ENCODE measurements around the gene FABP1. TPM values are rescaled to one million over a fixed set of nuclear protein-coding genes. Genes with fewer than 3 reads are reported as not detected.

Gene FABP1
- total and polyA plus RNA-seq, 2 donors from 2014 or later = 1,596 TPM; not detected in 1

DNA sequence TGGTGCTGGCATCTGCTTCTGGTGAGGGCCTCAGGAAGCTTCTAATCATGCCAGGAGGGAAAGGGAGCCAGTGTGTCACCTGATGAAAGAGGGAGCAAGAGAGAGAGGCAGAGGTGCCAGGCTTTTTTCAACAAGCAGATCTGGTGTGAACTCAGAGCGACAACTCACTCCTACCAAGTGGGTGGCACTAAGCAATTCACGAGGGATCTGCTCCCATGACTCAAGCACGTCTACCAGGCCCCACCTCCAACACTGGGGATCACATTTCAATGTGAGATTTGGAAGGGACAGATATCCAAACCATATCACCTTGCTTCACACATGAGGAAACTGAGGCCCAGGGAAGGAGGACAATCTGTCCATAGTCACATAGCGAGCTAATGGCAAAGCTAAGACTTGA, 19.1 kb downstream of the FABP1 start:
- no peak for FAIRE-seq
- no peak overlapping the region for H3K27ac ChIP-seq (ENCODE audit: low read depth in 2 of 2, low read length in 2 of 2)
- no peak for DNase-seq
- H3K4me1 ChIP-seq (ENCODE audit: control insufficient read depth in 2 of 3, insufficient read depth in 2 of 3, low read depth in 1 of 3, low read length in 3 of 3) = no peaks in the 10 kb centered on the region
- H3K9ac ChIP-seq (ENCODE audit: low read length in 3 of 3) = no peak overlapping the region
- no peaks in the 10 kb centered on the region for H3K36me3 ChIP-seq (ENCODE audit: control insufficient read depth in 2 of 3, insufficient read depth in 3 of 3, low read length in 3 of 3)
- H3K4me3 ChIP-seq (ENCODE audit: low read length in 3 of 3) = no peak overlapping the region
- H3K9me3 ChIP-seq (ENCODE audit: control insufficient read depth in 2 of 3, insufficient read depth in 1 of 3, low read length in 3 of 3) = no peaks in the 10 kb centered on the region
- H3K27me3 ChIP-seq (ENCODE audit: control insufficient read depth, insufficient read depth, low read length) = no peaks in the 10 kb centered on the region
- TF ChIP-seq, protein P1, sequence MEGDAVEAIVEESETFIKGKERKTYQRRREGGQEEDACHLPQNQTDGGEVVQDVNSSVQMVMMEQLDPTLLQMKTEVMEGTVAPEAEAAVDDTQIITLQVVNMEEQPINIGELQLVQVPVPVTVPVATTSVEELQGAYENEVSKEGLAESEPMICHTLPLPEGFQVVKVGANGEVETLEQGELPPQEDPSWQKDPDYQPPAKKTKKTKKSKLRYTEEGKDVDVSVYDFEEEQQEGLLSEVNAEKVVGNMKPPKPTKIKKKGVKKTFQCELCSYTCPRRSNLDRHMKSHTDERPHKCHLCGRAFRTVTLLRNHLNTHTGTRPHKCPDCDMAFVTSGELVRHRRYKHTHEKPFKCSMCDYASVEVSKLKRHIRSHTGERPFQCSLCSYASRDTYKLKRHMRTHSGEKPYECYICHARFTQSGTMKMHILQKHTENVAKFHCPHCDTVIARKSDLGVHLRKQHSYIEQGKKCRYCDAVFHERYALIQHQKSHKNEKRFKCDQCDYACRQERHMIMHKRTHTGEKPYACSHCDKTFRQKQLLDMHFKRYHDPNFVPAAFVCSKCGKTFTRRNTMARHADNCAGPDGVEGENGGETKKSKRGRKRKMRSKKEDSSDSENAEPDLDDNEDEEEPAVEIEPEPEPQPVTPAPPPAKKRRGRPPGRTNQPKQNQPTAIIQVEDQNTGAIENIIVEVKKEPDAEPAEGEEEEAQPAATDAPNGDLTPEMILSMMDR (IDR thresholded peaks at IDR 0.05; ENCODE audit: borderline replicate concordance, extremely low read depth, insufficient read depth) = no peak
- intact Hi-C loops (cut with DNase I) = no loop called here

DNA sequence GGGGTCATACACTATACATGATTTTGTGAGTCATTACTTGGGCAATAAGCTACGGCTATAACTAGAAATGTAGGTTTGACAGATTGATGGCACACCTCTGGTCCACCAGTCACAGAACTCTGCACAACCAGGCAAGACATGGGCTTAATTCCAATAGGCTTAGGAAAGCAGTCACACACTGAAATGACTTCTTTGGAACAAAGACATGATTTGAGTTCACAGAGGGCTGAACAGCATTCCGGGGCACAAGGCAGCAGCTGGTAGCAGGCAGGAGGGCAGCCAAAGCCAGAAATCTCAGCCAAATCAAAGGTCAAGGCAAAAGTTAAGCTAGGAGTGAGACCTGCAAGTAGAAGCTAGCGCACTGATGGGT, 27.4 kb downstream of the FABP1 start:
- intact Hi-C loops (cut with DNase I) = no loop called here
- TF ChIP-seq, protein P1 (IDR thresholded peaks at IDR 0.05; ENCODE audit: borderline replicate concordance, extremely low read depth, insufficient read depth) = no peak
- H3K4me1 ChIP-seq (ENCODE audit: control insufficient read depth in 2 of 3, insufficient read depth in 2 of 3, low read depth in 1 of 3, low read length in 3 of 3) = peaks cover 0 to 4% (median 3%) of the 10 kb centered on the region in 3 donors
- H3K9ac ChIP-seq (ENCODE audit: low read length in 3 of 3) = no peak overlapping the region
- no peaks in the 10 kb centered on the region for H3K27me3 ChIP-seq (ENCODE audit: control insufficient read depth, insufficient read depth, low read length)
- no peak overlapping the region for H3K27ac ChIP-seq (ENCODE audit: low read depth in 2 of 2, low read length in 2 of 2)
- H3K36me3 ChIP-seq (ENCODE audit: control insufficient read depth in 2 of 3, insufficient read depth in 3 of 3, low read length in 3 of 3) = no peaks in the 10 kb centered on the region
- H3K9me3 ChIP-seq (ENCODE audit: control insufficient read depth in 2 of 3, insufficient read depth in 1 of 3, low read length in 3 of 3) = no peaks in the 10 kb centered on the region
- DNase-seq = no peak
- FAIRE-seq = no peak
- H3K4me3 ChIP-seq (ENCODE audit: low read length in 3 of 3) = no peak overlapping the region

DNA sequence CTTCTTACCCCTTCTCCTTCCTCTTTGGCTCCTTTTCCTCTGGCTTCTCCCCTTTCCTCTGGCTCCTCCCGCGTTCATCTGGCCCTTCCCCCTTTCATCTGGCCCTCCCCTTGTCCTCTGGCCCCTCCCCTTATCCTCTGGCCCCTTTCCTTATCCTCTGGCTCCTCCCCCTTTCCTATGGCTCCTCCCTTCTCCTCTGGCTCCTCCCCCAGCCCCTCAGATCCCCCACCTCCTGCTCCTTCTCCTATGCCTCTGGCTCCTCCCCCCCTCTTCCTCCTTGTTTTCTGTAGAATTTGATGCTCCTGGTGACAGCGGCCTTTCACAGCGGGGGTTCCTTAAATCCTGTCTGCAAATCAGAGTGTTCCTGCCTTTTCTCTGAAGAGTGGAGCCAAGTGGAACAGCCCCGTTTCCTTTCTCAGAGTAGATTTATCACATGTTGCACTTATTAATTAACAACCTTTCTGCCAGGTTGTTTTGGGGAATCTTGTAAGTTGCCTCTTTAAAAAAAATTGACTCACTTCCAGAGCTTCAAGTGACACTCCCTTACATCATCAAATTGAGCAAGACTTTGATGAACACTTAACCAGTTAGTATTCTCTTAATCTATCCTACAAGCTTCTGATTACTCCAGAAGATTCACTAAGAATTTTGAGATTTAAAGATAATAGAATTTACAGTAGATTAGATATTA, 27.9 kb downstream of the FABP1 start:
- Histone ChIP-seq H3K4me1 (ENCODE audit: control insufficient read depth in 2 of 3, insufficient read depth in 2 of 3, low read depth in 1 of 3, low read length in 3 of 3) (peaks cover 0 to 4% (median 3%) of the 10 kb centered on the region in 3 donors), H3K9ac (ENCODE audit: low read length in 3 of 3) (no peak overlapping the region), H3K27me3 (ENCODE audit: control insufficient read depth, insufficient read depth, low read length) (no peaks in the 10 kb centered on the region), H3K36me3 (ENCODE audit: control insufficient read depth in 2 of 3, insufficient read depth in 3 of 3, low read length in 3 of 3) (no peaks in the 10 kb centered on the region), H3K9me3 (ENCODE audit: control insufficient read depth in 2 of 3, insufficient read depth in 1 of 3, low read length in 3 of 3) (no peaks in the 10 kb centered on the region), H3K27ac (ENCODE audit: low read depth in 2 of 2, low read length in 2 of 2) (no peak overlapping the region), H3K4me3 (ENCODE audit: low read length in 3 of 3) (no peak overlapping the region)
- no peak for FAIRE-seq
- DNase-seq = peak in 3 of 5 donors; percentile 10 to 46 (median 11)
- TF ChIP-seq, protein P1 (IDR thresholded peaks at IDR 0.05; ENCODE audit: borderline replicate concordance, extremely low read depth, insufficient read depth) = no peak
- intact Hi-C loops (cut with DNase I) = no loop called here

DNA sequence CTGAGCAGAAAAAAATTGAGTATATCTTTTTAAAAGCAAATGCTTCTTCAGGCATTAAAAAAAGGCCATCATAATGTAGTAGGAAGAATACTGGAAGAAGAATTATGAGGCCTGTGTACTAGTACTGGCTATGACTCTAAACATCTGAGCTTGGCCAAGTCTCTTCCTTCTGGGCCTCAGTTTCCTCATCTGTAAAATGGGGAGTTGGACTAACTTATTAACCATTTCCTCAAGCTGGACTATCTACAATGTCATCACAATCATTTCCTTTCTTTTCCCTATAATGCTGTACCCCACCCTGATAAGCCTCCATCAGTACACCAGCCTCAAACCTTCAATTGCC, 29.3 kb downstream of the FABP1 start:
- H3K9ac ChIP-seq (ENCODE audit: low read length in 3 of 3) = no peak overlapping the region
- H3K9me3 ChIP-seq (ENCODE audit: control insufficient read depth in 2 of 3, insufficient read depth in 1 of 3, low read length in 3 of 3) = no peaks in the 10 kb centered on the region
- no peaks in the 10 kb centered on the region for H3K27me3 ChIP-seq (ENCODE audit: control insufficient read depth, insufficient read depth, low read length)
- peaks cover 0 to 4% (median 3%) of the 10 kb centered on the region in 3 donors for H3K4me1 ChIP-seq (ENCODE audit: control insufficient read depth in 2 of 3, insufficient read depth in 2 of 3, low read depth in 1 of 3, low read length in 3 of 3)
- no peak overlapping the region for H3K27ac ChIP-seq (ENCODE audit: low read depth in 2 of 2, low read length in 2 of 2)
- DNase-seq (no peak), FAIRE-seq (no peak)
- TF ChIP-seq, protein P1 (IDR thresholded peaks at IDR 0.05; ENCODE audit: borderline replicate concordance, extremely low read depth, insufficient read depth) = no peak
- H3K36me3 ChIP-seq (ENCODE audit: control insufficient read depth in 2 of 3, insufficient read depth in 3 of 3, low read length in 3 of 3) = no peaks in the 10 kb centered on the region
- H3K4me3 ChIP-seq (ENCODE audit: low read length in 3 of 3) = no peak overlapping the region
- intact Hi-C loops (cut with DNase I) = no loop called here

Measured in kidney (tissue), 14 donors.